GM20431 (cell line): Measurements from ENCODE around the gene HOOK1.

Source experiments
- in situ Hi-C: fragments of 300-500 bp; cut with MseI, MboI; formaldehyde crosslinking; loops from one replicate; pipeline ENCODE4 v1.15.0; 2020; ENCODE audit warnings: low sequenced_read_pairs; ENCODE audit not compliant: unreplicated experiment

HOOK1 gene

DNA sequence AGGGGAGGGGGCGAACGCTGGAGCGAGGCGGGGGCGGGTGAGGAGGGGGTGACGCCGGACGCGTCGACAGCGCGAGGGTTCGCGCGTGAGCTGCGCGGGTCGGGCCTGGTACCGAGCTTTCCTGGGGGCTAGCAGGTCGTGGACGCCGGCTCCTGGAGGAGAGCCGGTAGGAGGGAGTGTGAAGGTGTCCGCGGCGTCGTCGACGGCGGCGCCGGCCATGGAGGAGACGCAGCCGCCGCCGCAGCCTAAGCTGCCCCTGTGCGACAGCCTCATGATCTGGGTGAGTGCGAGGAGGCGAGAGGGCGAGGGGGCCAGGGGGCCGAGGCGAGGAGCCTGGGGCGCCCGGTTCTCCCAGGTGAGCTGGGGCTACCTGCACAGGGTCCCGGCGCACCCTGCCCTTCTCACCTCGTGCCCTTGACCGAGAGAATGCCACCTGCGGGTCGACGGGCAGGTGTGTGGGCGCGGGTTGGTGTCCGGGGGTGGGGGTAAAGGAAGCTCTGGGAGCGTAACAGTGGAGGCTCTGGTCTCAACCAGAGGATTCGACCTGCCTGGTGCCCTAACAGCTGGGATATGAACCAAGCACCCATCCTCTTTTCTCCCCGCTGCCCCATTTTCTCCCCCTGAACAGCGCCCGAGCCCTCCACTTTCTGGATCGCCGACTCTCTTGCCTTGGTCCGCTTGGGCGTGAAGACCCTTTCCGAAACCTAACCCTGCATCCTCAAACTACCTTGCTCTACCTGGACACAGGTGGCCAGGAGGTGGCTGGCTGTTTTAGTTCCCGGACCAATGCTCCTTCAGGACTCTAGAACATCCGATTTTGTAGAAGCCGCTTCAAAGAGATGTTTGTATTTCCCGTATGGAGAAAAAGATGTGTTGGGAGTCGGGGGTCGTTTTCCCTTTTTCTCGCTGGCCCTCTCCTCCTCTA lies at the start of gene HOOK1:
TSS of gene HOOK1 (plus strand) at position 49 of the 925 bp plus-strand sequence. CDS start at position 218, 169 bp downstream.
- in situ Hi-C loops, result no loop called here

GRCh38 chr1:59765011-59765730 lies 49.6 kb upstream of the HOOK1 start:
- in situ Hi-C loops, result no loop called here

GRCh38 chr1:59766227-59766855 lies 48.4 kb upstream of the HOOK1 start:
- in situ Hi-C loops, result no loop called here

DNA sequence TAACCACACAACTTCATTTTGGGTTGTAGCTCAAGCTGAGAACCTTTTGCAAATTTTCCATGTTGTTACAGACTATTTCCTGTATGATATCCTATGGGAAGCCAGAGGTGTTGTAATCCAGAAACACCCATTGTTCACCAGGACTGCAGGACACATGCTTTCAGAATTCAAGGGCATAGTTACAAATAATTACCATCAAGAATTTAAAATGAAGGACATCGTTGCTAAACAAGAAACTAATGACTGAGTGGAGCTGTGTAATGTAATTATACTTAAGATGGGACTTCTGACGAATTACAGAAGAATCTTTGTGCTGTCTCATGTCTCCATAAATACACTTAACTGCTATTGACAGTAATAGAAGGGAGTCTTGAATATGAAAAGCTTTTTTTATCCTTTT lies 47.6 kb upstream of the HOOK1 start:
- in situ Hi-C loops, result no loop called here

GRCh38 chr1:59768792-59769735 lies 45.7 kb upstream of the HOOK1 start:
- in situ Hi-C loops, result no loop called here

GRCh38 chr1:59769736-59770095 lies 45.0 kb upstream of the HOOK1 start:
- in situ Hi-C loops, result no loop called here

- in situ Hi-C loops, result no loop called here
Observed at GRCh38 chr1:59771361-59771760, 43.4 kb upstream of the HOOK1 start.

- in situ Hi-C loops, result no loop called here
Observed at GRCh38 chr1:59775480-59775879, 39.3 kb upstream of the HOOK1 start.

GRCh38 chr1:59776960-59777852 lies 37.5 kb upstream of the HOOK1 start:
- in situ Hi-C loops, result no loop called here

- in situ Hi-C loops, result no loop called here
Observed at GRCh38 chr1:59779949-59780348, 34.8 kb upstream of the HOOK1 start.

DNA sequence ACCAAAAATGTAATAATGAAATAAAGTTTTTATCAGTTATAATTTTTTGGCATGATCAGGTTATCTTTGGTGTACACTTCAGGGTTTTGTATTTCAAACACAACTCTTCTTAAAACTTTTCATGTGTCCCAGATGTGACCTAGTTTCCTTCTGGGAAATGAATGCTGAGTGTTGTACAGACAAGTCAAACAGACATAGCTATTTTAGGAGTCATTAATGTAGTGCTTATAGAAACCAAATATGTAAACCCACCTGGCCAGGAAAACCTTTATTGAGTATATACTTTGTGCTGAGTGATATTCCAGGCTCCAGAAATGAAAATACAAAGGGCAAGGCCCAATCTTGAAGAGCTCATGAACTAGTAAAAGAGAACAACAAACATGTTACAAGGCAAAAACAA lies 25.9 kb upstream of the HOOK1 start:
- in situ Hi-C loops, result no loop called here

DNA sequence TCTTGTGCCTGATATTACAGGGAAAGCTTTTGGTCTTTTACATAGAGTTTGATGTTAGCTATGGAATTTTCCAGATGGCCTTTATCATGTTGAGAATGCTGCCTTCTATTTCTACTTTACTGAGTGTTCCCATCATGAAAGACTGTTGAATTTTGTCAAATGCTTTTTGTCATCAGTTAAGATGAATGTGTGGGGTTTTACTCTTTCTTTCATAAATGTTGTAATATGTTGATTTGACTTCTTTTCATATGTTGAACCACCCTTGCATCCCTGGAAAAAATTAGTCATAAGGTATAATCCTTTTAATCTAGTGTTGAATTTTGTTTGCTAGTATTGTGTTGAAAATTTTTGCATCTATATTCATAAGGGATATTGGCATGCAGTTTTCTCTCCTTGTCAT lies 16.1 kb upstream of the HOOK1 start:
- in situ Hi-C loops, result no loop called here

GRCh38 chr1:59803458-59804038 lies 11.2 kb upstream of the HOOK1 start:
- in situ Hi-C loops, result no loop called here

DNA sequence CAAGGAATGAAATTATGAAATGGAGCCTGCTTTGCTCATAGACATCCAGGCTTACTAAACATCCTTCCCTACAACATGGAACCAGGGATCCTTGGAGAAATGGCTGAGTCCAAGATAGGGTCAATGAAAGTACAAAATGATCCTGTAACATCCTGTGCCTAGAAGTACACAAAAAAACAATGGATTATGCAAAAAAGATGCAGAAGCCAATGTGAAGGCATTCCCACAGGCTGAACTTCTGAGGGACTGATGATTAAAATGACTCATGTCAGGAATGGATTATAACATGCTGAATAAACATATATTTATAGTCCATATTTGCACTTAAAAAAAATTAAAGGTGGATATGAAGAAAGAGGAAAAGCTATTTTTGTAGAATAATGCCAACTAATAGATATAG lies 10.4 kb upstream of the HOOK1 start:
- in situ Hi-C loops, result no loop called here

DNA sequence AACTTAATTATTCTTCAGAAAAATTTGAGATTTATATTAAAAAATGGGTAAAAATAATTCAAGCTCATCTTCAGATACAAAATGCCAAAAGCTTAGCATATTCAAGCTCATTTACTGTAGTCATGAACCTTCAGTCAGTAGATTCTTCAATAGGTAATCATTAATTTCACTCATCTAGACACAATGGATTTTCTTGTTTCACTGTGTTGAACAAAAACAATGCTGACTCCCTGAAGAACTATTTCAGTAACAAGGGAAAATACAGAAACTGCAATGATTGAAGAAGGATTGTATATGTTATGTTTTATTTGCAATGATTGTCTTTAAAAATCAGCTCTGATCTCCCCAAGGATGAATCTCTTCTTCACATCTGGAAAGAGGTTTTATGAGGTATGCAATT lies 9.2 kb upstream of the HOOK1 start:
- in situ Hi-C loops, result no loop called here

- in situ Hi-C loops, result no loop called here
Observed at GRCh38 chr1:59814180-59814900, 409 bp upstream of the HOOK1 start.

DNA sequence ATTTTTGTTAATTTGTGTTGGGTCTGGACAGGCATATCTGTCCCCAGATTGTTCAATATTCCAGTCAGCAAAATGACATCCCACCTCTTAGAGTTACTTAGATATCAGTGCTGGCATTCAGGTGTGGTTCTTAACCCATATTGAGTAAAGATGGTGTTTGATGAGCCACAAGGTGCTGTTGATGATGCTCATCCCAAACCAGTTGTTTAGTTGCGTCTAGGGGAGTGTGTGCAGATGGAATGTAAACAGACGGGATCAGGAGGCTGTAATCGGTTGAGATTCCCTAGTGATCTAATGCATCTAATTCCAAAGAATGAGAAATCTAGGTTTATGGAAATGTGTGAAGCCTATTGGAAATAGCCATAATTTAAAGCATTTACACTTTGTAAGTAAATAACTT lies 1.1 kb downstream of the HOOK1 start:
- in situ Hi-C loops, result no loop called here

- in situ Hi-C loops, result no loop called here
Observed at GRCh38 chr1:59816318-59816878, 1.6 kb downstream of the HOOK1 start.
